ENCODE results near the gene TRAM1L1. TPM values are rescaled to one million over a fixed set of nuclear protein-coding genes. Genes with fewer than 3 reads are reported as not detected.

Gene TRAM1L1
- total and polyA plus RNA-seq, 2 of the 4 experiments (the other 2 are of a cell fraction) = 2.6 to 3.4 TPM

DNA sequence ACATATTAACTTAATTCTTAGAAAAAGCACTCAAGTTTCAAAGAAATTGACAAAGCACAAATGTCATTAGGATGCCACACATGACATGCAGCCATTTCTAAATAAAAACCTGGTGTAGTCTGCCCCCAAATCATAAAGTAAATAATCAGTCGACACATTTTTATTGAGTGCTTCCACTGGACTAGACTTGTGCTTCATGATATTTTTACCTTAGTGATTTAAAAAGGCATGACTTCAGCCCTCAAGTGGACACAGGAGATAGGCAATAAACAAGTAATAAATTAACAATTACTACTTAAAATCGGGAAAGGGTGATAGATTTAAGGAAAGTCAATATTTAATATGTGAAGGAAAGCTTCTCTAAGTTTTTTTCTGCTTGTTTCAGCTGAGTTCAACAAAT, 7.6 kb downstream of the TRAM1L1 start:
- no peak overlapping the region for H4K5ac ChIP-seq (ENCODE audit: low read depth, low read length)
- H2AFZ ChIP-seq (replicated peaks; ENCODE audit: low read length, poor library complexity) = no peak overlapping the region
- H3K4me3 ChIP-seq (ENCODE audit: insufficient read depth, low read depth, low read length) = no peak overlapping the region
- H3K9me3 ChIP-seq (ENCODE audit: control insufficient read depth, insufficient read depth, low read length) = no peaks in the 10 kb centered on the region
- no TSS peak for BruUV-seq (replicated peaks)
- ChIA-PET CTCF (no interaction called here), POLR2A (ENCODE audit: unreplicated experiment) (no interaction called here)
- H3K27ac ChIP-seq (ENCODE audit: insufficient read depth, low read length) = no peak overlapping the region
- DNase-seq (no peak), ATAC-seq (ENCODE audit: low read depth) (no peak)
- H3K56ac ChIP-seq (ENCODE audit: extremely low read depth, insufficient read depth, low read length) = no peak overlapping the region
- H2BK5ac ChIP-seq (ENCODE audit: low read depth, low read length, poor library complexity, severe bottlenecking) = no peak overlapping the region
- no peak overlapping the region for H2BK15ac ChIP-seq (ENCODE audit: low read depth, low read length)
- no peak overlapping the region for H2BK120ac ChIP-seq (ENCODE audit: low read depth, low read length)
- H3K4me2 ChIP-seq (ENCODE audit: low read depth, low read length) = no peak overlapping the region
- TF ChIP-seq RAD21 (IDR thresholded peaks at IDR 0.05; ENCODE audit: low read length) (no peak), MAZ (IDR thresholded peaks at IDR 0.05; ENCODE audit: borderline replicate concordance, low read depth, low read length) (no peak), MXI1 (IDR thresholded peaks at IDR 0.05; ENCODE audit: borderline replicate concordance, low read depth, low read length) (no peak), POLR2A (IDR thresholded peaks at IDR 0.05; ENCODE audit: low read depth, low read length) (no peak), CTCF (conservative IDR thresholded peaks at IDR 0.05; ENCODE audit: low read depth, low read length) (no peak)
- H3K9ac ChIP-seq (ENCODE audit: low read depth, low read length) = no peak overlapping the region
- H4K20me1 ChIP-seq (ENCODE audit: insufficient read depth, low read length) = no peaks in the 10 kb centered on the region
- no peak overlapping the region for H2BK20ac ChIP-seq (ENCODE audit: low read depth, low read length)
- H2AK9ac ChIP-seq (replicated peaks; ENCODE audit: low read depth, low read length, poor library complexity) = no peak overlapping the region
- no peak overlapping the region for H3K18ac ChIP-seq (ENCODE audit: low read depth, low read length)
- WGBS, 2 experiments (ENCODE audit: extremely low coverage in 2 of 2, insufficient read length in 1 of 2) = no CpG with 5 or more reads among the region's 2 CpGs
- H4K91ac ChIP-seq (ENCODE audit: insufficient read depth, low read depth, low read length) = no peak overlapping the region
- H3K27me3 ChIP-seq (ENCODE audit: control insufficient read depth, insufficient read depth, low read length) = no peaks in the 10 kb centered on the region
- no peaks in the 10 kb centered on the region for H3K9me1 ChIP-seq (ENCODE audit: insufficient read depth, low read length)
- H3K36me3 ChIP-seq (ENCODE audit: control insufficient read depth, insufficient read depth, low read length) = no peaks in the 10 kb centered on the region
- no peak overlapping the region for H3K14ac ChIP-seq (replicated peaks; ENCODE audit: low read depth, low read length)
- no peak overlapping the region for H2AK5ac ChIP-seq (ENCODE audit: low read depth, low read length)
- no peaks in the 10 kb centered on the region for H3K79me1 ChIP-seq (ENCODE audit: low read depth in 1 of 2, low read length in 2 of 2)
- intact Hi-C loops (cut with micrococcal nuclease) (no loop called here), in situ Hi-C loops (cut with MboI; ENCODE audit: low sequenced_read_pairs) (no loop called here), dilution Hi-C loops (cut with HindIII; ENCODE audit: low sequenced_read_pairs, unreplicated experiment) (no loop called here)
- no peak overlapping the region for H4K8ac ChIP-seq (ENCODE audit: low read depth in 2 of 2, low read length in 2 of 2)
- no peaks in the 10 kb centered on the region for H3K4me1 ChIP-seq (ENCODE audit: control insufficient read depth, insufficient read depth, low read length)
- no peak overlapping the region for H3K23ac ChIP-seq (ENCODE audit: low read depth, low read length)
- H3K4ac ChIP-seq (ENCODE audit: low read depth, low read length) = no peak overlapping the region

Measured in IMR-90 (cell line).